Measurements from ENCODE around the gene BCL3. TPM values are rescaled to one million over a fixed set of nuclear protein-coding genes. Genes with fewer than 3 reads are reported as not detected.

BCL3 gene
- total RNA-seq, 2 experiments from 2014 or later, result 29.5 to 32.7 TPM

DNA sequence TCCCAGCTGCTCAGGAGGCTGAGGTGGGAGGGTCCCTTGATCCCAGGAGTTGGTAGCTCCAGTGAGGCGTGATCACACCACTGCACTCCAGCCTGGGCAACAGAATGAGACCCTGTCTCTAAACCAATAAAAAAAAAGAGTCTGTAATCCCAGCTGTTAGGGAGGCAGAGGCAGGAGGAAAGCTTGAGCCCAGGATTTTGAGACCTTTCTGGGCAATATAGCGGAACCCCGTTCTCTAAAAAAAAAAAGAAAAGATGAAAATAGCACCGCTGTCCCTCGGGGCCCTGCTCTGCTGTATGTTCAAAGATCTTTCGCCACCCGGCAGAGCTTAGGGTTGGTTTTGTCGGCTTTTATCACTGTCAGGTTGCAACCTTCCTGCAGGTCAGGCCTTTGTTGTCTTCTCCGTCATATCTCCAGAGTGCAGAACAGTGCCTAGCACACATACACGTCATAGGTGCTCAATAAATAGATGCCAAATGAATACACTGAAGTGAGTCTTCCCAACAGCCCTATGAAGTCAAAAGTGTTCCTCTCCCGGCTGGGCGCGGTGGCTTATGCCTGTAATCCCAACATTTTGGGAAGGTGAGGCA, 47.0 kb downstream of the BCL3 start:
- CTCF ChIA-PET, result interaction anchor here (1.4 to 2.2 kb wide), 2 partner anchors 11 to 24 kb away, joined by 4 to 12 read pairs; no protein-coding TSS in a partner anchor

DNA sequence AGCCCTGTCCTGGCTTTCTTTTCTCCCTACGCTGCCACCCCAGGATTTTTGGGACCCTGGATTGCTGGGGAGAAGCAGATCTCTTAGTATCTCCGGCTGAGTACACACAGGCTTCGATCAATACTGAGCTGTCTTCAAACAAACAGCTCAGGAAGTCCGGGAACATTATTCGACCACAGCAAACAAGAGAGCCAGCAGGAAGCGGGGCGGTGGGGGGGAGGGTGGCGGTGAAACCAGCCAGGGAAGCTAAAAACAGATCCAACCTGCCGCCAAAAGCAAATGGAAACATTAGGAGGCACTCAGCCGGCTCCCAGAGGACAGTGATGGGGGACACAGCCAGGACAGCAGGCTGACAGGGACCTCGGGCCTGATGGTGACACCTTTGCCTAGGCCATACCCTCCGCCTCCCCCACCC, 48.2 kb downstream of the BCL3 start:
- CTCF ChIA-PET, result interaction anchor here (1.4 to 2.2 kb wide), 2 partner anchors 13 to 26 kb away, joined by 4 to 12 read pairs; no protein-coding TSS in a partner anchor
- POLR2A ChIA-PET, result no interaction called here

More for the DNA sequence above, 47.0 kb downstream of the BCL3 start:
- POLR2A ChIA-PET, result no interaction called here

DNA sequence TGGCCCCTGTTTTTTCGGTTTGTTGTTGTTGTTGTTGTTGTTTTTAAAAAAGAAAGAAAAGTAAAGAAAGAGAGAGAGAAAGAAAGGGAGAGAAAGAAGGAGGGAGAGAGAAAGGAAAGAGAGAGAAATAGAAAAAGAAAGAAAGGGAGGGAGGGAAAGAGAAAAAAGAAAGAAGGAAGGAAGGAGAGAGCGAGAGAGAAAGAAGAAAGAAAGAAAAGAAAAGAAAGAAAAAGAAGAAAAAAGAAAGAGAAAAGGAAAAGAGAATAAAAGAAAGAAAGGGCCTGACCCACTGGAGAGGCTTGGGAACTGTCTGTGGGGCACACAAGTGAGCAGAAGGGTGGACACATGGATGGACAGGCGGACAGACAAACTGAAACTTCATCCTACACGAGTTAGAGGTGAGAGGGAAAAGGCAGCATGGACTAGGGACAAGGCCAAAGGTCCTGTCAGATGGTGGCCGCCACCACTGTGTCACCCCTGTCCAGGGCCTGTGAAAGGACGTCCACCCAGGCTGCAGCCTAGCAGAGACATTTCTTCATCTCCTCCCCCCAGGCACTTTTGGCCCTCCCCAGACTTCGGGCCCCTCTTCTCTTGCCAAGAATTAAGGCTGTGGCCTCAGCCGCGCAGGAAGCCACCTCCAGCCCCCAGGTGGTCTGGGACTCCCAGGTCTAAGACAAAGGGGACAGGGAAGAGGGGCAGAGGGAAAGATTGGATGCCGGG, 51.3 kb downstream of the BCL3 start:
- CTCF ChIA-PET, result interaction anchor here (1.5 kb wide), 1 partner anchor 44 kb away, joined by 5 read pairs; no protein-coding TSS in a partner anchor
- POLR2A ChIA-PET, result no interaction called here

DNA sequence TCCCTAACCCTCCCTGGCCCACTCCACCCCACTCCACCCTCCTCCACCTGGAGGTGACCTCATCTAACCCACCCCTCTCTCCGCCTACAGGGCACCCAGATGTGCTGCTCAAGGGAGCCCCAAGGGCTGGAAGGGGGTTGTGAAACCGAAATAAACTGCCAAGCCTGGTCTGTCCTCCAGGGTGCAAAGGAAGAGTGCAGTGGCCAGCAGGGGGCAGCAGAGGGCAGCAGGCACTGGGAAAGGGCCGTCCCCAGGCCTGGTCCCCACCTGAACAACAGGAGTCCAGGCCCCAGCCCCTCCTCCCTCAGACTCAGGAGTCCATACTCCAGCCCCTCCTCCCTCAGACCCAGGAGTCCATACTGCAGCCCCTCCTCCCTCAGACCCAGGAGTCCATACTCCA, 52.0 kb downstream of the BCL3 start:
- ChIA-PET POLR2A (no interaction called here), CTCF (no interaction called here)

DNA sequence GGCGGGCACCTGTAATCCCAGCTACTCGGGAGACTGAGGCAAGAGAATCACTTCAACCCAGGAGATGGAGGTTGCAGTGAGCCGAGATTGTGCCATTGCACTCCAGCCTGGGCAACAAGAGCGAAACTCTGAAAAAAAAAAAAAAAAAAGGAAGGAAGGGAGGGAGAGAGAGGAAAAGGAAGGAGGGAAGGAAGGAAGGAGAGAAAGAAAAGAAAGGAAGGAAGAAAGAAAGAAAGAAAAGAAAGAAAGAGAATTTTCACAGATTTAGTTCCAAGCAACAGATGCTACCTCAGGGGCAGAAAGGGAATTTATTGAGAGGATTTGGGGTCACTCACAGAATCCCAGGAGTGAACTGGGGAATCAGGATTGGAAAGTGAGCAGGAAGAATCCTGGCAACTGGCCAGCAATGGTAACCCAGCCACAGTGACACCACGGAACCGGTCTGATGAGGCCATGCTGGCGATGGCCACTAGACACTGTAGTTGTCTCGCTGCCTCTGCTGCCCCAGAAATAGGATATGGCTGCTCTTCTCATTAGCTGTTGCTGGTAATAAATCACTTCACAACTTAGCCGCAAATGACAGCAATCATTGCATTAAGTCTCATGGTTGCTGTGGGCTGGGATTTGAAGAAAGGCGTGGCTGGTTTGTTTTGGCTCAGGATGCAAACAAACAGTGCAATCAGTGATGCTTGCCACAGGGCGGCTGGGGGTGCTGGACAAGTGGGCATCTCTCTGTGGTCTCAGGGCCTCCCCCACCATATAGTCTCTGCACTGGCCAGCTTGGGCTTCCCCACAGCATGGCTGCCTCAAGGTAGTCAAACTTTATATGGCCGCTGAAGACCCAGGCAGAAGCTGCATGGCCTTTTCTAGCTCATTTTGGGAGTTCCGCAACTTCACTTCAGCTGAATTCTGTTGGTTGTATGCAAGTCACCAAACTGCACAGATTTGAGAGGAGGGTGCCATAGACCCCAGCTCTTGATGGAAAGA, 55.2 kb downstream of the BCL3 start:
- ChIA-PET POLR2A (no interaction called here), CTCF (no interaction called here)

DNA sequence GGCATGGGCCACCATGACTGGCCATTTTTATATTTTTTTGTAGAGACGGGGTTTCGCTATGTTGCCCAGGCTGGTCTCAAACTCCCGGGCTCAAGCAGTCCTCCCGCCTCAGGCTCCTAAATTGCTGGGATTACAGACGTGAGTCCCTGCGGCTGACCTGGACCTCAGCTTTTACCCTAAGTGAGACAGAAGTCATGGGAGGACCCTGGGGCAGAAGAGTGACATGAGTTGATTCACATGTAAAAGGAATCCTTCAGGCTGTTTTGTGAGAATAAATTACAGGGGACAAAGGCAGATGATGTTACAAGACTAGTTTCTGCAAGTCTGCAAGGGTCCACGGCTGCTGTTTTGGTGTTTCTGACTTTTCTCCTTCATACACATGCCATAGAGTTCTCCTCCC, 57.8 kb downstream of the BCL3 start:
- ChIA-PET POLR2A (no interaction called here), CTCF (no interaction called here)

DNA sequence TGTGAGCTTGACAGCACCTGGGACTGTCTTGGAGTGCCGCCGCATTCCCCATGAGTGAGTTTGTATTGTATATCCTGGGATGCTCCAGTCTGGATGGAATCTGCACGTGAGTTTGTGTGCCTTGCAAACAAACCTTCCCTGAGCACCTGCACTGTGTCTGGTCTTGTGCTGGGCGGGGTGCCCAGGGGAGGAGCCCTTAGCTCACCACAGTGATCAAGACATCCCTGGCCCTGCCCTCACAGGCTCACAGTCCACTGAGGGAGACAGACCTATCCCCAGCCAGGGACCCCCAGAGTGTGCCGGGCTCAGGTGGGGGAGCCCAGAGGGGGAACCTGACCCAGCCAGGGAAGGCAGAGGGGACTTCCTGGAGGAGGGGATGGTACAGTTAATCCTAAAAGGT, 58.7 kb downstream of the BCL3 start:
- POLR2A ChIA-PET, result no interaction called here
- CTCF ChIA-PET, result interaction anchor here (0.6 to 1.4 kb wide), 2 partner anchors 32 to 83 kb away, joined by 3 to 4 read pairs; no protein-coding TSS in a partner anchor

DNA sequence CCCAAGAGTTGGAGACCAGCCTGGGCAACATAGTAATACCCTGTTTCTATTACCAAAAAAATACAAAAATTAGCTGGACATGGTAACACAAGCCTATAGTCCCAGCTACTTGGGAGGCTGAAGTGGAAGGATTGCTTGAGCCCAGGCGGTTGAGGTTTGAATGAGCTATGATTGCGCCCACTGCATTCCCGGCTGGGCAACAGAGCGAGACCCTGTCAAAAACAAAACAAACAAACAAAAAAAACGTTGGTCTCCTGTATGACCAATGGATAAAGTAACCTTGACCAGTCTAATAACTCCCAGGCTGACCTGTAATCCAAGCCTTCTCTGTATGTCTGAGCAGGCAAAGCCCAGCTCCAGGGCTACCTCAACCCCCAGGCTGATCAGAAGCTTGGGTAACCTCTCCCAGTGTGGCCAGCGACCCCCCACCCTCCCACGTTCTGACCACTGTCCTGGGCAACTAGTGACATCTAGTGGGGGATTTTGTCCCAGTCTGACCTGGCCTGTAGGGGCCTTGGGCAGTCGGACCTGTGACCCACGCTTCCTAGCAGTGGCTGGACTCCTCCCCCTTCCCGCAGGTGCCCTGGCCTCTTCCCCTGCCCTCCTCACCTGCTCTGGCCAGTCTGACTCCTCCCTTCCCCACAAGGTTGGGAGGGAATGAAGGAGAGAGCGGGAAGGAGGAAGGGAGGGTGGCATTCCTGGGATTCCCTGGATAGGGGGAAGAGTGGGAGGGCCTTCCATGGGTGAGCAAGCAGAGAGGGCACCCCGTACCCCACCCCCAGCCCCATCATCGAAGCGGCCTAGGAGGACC, 59.3 kb downstream of the BCL3 start:
- CTCF ChIA-PET, result interaction anchor here (1.4 kb wide), 1 partner anchor 84 kb away, joined by 4 read pairs; no protein-coding TSS in a partner anchor

DNA sequence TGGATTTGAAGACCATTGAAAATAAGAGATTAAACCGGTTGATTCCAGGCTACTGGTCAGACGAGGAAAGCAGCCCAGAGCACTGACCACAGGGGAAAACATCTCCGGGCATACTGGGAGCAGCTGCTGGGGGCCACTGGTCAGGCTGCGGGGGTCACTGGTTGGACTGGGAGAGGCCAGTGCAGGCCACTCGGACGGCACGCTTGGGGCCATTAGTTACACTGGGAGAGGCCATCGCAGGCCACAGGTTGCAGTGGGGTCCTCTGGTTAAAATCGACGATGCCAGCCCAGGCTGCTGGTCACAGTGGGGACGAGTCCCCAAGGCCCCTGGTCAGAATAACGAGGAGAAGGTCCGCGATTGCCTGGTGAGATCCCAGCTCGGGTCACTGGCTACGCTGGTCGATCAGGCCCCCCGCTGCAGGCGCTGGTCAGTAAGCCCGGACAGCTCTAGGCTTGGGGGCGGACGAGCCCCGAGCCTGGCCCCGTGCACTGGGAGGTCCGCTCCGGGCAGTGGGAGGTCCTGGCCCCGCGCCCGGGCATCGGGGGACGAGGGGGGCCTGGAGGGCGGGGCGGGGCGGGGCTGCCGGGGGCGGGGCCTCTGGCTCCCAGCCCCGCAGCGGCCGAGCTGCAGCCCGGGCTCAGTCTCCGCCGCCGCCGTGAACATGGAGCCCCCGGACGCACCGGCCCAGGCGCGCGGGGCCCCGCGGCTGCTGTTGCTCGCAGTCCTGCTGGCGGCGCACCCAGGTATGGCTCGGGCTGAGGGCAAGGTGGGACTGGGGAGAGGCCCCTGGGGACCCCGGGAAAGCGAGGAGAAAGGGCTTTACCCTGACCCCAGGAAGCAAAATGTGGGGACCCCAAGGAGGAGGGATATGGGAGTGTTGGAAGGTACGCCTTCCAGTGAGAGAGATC, 60.2 kb downstream of the BCL3 start, which contains the start of gene BCAM:
TSS of gene BCAM (plus strand) at position 641 of the 909 bp plus-strand sequence. CDS start at position 663, 22 bp downstream.
- ChIA-PET CTCF (interaction anchor here (1.4 kb wide), 1 partner anchor 84 kb away, joined by 4 read pairs; no protein-coding TSS in a partner anchor), POLR2A (interaction anchor here (0.5 kb wide), 1 partner anchor 15 kb away, joined by 3 read pairs; no protein-coding TSS in a partner anchor)

More for the DNA sequence above, 59.3 kb downstream of the BCL3 start:
- POLR2A ChIA-PET, result no interaction called here

Other genes with a start within 250 kb of the BCL3 start
- gene ZNF180, start 248.2 kb upstream of the BCL3 start, total RNA-seq, result 1 to 10 TPM; 6.0 to 6.3 TPM
- not detected for gene CEACAM20, start 219.0 kb upstream of the BCL3 start, total RNA-seq
- not detected for gene IGSF23, start 135.1 kb upstream of the BCL3 start, total RNA-seq
- 1 to 10 TPM; 6.7 to 8.0 TPM for gene PVR, start 104.8 kb upstream of the BCL3 start, total RNA-seq
- gene CEACAM19, start 77.2 kb upstream of the BCL3 start, total RNA-seq, result under 1 TPM; 0.13 to 0.23 TPM
- not detected for gene CEACAM16, start 49.6 kb upstream of the BCL3 start, total RNA-seq
- not detected for gene CBLC, start 29.2 kb downstream of the BCL3 start, total RNA-seq
- gene BCAM, start 60.4 kb downstream of the BCL3 start, total RNA-seq, result not detected
- gene NECTIN2, start 97.6 kb downstream of the BCL3 start, total RNA-seq, result under 1 TPM; 0.36 to 0.44 TPM
- gene TOMM40, start 142.5 kb downstream of the BCL3 start, total RNA-seq, result 100 to 1,000 TPM; 215 to 223 TPM
- under 1 TPM; 0.32 to 0.34 TPM for gene APOE, start 157.1 kb downstream of the BCL3 start, total RNA-seq
- 1 to 10 TPM; 1.1 to 2.0 TPM for gene APOC1, start 165.9 kb downstream of the BCL3 start, total RNA-seq
- not detected for gene APOC4, start 193.5 kb downstream of the BCL3 start, total RNA-seq
- gene APOC2, start 197.3 kb downstream of the BCL3 start, total RNA-seq, result not detected
- gene CLPTM1, start 206.7 kb downstream of the BCL3 start, total RNA-seq, result 10 to 100 TPM; 72.4 to 73.5 TPM

All from activated CD8-positive, alpha-beta memory T cell treated with anti-CD3 and anti-CD28 coated beads for 36 hours (primary cell).